Activated T-cell treated with anti-CD3 and anti-CD28 coated beads, Interleukin-2, amount 50 U/mL, for 24 hours (primary cell): ENCODE measurements around the gene CAND1.

Experiments used
- DNase-seq: peaks from one replicate; pipeline ENCODE4 v3.0.0-alpha.2; 2020
- H3K27ac Mint-ChIP-seq: 2 replicates; pipeline ENCODE4 v1.8.0; 2020; ENCODE audit warnings: mild to moderate bottlenecking, mixed read lengths
- H3K27me3 Mint-ChIP-seq: 2 replicates; pipeline ENCODE4 v1.8.0; 2020; ENCODE audit warnings: mixed read lengths
- H3K36me3 Mint-ChIP-seq: 2 replicates; pipeline ENCODE4 v1.8.0; 2020; ENCODE audit warnings: low read depth, mixed read lengths
- H3K4me1 Mint-ChIP-seq: 2 replicates; pipeline ENCODE4 v1.8.0; 2020; ENCODE audit warnings: low read depth, mixed read lengths
- H3K4me3 Mint-ChIP-seq: 2 replicates; pipeline ENCODE4 v1.8.0; 2020; ENCODE audit warnings: mild to moderate bottlenecking, moderate library complexity, mixed read lengths
- H3K9me3 Mint-ChIP-seq: 2 replicates; pipeline ENCODE4 v1.8.0; 2020; ENCODE audit warnings: mixed read lengths

CAND1 gene

GRCh38 chr12:67367843-67368242 is 98.7 kb downstream of the CAND1 start:
- peaks cover 6% of the 10 kb centered on the region for H3K9me3 Mint-ChIP-seq
- DNase-seq = no peak
- H3K4me3 Mint-ChIP-seq = no peak overlapping the region
- no peak overlapping the region for H3K27ac Mint-ChIP-seq
- peaks cover 3% of the 10 kb centered on the region for H3K4me1 Mint-ChIP-seq
- no peaks in the 10 kb centered on the region for H3K36me3 Mint-ChIP-seq
- no peaks in the 10 kb centered on the region for H3K27me3 Mint-ChIP-seq
